Right hindlimb (tissue), 1 donor: ENCODE measurements around the gene USP35.

Experiments used
- DNase-seq: peaks from one replicate; pipeline ENCODE4 v3.0.0-alpha.2; 2018

The USP35 gene

GRCh38 chr11:78196661-78197091 lies 8.0 kb downstream of the USP35 start:
- no peak for DNase-seq

DNA sequence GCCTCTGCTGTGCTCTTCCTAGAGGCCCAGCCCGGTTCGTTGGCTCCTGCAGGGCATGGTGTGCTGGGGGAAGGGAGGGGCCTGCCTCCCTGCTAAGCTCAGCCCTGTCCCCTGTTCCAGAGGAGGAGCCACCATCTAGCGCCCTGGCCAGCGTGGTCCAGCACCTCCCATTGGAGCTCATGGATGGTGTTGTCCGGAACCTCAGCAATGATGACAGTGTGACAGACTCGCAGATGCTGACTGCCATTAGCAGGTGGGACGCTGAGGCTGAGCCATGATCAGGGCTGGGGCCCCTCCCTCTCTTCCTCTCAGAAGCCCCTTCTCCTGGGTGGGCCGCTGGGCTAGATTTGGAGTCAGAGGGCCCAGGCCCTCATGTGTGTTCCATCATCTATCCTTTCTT lies 9.1 kb downstream of the USP35 start:
- no peak for DNase-seq

GRCh38 chr11:78199015-78199652 lies 10.4 kb downstream of the USP35 start:
- DNase-seq, result no peak

- no peak for DNase-seq
Observed at GRCh38 chr11:78199653-78200015, 10.9 kb downstream of the USP35 start.

- DNase-seq, result no peak
Observed at GRCh38 chr11:78200061-78200460, 11.3 kb downstream of the USP35 start.

DNA sequence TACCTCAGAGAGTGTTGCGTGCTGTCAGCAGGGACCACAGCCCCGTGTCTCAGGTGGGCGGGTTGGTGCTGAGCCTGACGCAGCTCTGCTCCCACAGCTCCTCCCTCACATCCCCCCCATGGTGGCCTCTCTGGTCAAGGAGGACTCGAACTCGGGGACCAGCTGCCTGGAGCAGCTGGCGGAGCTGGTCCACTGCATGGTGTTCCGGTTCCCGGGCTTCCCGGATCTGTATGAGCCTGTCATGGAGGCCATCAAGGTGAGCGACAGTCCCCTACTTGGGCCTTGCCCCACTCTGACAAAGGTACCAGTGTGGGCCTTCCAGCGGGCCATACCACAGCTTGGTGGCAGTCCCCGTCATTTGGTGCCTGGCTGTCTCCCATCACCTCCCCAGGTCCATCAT lies 11.8 kb downstream of the USP35 start:
- no peak for DNase-seq

- no peak for DNase-seq
Observed at GRCh38 chr11:78201096-78201818, 12.5 kb downstream of the USP35 start.

DNA sequence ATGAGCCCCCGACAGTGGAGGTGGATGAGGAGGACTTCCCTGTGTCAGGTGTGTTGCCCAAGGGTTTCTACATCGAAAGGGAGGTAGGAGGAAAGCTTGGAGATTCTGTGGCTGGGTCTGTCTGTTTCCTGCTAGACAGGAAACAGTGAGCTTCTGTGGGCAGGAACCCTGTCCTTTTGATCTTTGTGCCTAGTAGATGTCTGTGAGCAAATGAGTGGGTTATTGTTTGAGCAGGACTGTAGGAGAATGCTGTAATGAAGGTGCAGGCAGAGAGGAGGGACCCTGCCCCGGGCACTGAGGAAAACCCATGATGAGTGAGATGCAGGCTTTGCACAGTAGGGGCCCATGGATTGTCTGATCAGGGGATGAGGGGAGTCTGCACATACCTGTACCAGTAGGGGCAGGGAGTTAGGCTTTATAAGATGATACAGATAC lies 14.0 kb downstream of the USP35 start:
- DNase-seq, result no peak

DNA sequence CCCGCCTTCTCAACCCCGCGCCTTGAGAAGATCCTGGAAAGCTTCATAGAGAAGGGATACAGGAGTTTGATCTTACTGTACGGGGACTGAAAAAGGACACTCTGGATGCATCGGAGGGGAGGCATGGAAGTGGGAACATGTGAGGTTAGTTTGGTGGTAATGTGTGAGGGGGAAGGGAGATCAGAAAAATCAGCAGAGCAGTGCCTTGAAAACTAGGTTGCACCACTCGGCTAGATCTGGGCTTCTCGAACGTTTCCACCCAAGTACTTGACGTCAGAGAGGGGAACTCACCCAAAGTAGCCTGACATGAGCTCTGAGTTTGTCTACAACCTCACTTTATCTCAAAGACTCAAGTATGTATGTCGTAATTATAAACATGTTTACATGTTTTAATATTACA lies 14.5 kb downstream of the USP35 start:
- DNase-seq, result no peak

DNA sequence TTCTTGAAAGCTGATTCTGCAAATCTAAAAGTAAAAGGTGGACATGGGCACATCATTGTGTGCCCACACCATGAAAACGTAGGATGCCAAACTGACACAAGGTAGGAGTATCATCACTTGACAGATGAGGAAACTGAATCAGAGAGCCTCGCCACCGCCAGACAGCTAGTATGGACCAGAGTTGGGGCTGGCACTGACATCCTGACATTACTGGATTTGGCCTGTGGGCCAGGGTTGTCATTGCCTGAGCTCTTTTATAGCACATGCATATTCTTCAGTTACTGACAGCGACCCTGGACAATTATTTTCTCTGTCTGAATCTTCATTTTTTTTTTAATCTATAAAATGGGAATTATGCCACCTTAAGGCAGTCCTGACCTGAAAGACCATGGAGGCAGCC lies 16.5 kb downstream of the USP35 start:
- no peak for DNase-seq

- DNase-seq, result no peak
Observed at GRCh38 chr11:78205691-78206090, 17.0 kb downstream of the USP35 start.

DNA sequence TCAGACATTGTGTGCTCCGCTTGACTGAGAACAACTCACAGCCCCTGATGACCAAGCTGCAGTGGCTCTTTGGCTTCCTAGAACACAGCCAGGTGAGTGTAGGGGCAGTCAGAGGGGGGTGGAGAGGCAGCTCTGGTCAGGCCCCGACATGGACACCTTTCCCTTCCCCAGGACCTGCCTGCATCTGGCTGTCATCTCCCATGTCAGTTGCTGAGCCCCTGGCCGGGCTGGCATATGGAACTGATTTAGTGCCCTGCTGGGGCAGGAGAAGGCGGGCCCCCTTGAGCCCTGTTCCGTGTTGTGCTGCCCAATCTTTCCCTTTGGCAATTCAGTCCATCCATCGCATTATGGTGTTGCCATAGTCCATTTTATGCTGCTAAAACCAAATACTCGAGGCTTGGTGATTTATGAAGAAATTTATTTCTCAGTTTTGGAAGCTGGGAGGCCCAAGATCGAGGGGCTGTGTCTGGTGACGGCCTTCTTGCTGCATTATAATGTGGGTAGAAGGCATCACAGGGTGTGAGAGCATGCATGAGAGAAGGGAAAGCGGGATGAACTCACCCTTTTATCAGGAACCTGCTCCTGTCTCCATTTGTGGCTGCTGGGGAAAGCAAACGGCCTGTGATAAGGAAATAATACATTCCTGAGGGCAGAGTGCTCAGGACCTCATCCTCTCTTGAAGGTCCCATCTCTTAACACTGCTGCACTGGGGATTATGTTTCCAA lies 19.0 kb downstream of the USP35 start:
- DNase-seq, result no peak

- DNase-seq, result no peak
Observed at GRCh38 chr11:78208257-78209165, 19.8 kb downstream of the USP35 start.

DNA sequence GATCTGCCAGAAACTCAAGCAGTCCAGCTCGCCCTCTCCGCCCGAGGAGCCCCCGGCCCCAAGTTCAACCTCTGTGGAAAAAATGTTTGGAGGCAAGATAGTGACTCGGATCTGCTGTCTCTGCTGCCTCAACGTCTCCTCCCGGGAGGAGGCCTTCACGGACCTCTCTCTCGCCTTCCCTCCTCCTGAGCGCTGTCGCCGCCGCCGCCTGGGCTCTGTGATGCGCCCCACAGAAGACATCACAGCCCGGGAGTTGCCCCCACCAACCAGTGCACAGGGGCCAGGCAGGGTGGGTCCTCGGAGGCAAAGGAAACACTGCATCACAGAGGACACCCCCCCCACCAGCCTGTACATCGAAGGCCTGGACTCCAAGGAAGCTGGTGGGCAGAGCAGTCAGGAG lies 20.8 kb downstream of the USP35 start:
- DNase-seq, result no peak

DNA sequence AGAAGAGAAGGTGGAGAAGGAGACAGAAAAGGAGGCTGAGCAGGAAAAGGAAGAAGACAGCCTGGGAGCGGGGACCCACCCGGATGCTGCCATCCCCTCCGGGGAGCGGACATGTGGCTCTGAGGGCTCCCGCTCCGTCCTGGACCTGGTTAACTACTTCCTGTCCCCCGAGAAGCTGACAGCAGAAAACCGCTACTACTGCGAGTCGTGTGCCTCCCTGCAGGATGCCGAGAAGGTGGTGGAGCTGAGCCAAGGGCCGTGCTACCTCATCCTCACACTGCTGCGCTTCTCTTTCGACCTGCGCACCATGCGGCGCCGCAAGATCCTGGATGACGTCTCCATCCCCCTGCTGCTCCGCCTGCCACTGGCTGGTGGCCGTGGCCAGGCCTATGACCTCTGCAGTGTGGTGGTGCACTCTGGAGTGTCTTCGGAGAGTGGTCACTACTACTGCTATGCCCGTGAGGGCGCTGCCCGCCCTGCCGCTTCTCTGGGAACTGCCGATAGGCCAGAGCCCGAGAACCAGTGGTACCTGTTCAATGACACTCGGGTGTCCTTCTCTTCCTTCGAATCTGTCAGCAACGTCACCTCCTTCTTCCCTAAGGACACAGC lies 21.4 kb downstream of the USP35 start:
- DNase-seq, result no peak

DNA sequence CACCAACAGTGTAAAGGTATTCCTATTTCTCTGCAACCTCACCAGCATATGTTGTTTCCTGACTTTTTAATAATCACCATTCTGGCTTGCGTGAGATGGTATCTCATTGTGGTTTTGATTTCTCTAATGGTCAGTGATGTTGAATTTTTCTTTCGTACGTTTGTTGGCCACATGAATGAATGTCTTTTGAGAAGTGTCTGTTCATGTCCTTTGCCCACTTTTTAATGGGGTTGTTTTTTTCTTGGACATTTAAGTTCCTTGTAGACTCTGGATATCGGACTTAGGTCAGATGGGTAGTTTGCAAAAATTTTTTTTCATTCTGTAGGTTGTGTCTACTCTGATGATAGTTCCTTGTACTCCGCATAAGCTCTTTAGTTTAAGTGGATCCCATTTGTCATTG lies 22.8 kb downstream of the USP35 start:
- no peak for DNase-seq

- DNase-seq, result no peak
Observed at GRCh38 chr11:78212586-78213371, 24.1 kb downstream of the USP35 start.

GRCh38 chr11:78213526-78214330 lies 25.0 kb downstream of the USP35 start:
- DNase-seq, result no peak

DNA sequence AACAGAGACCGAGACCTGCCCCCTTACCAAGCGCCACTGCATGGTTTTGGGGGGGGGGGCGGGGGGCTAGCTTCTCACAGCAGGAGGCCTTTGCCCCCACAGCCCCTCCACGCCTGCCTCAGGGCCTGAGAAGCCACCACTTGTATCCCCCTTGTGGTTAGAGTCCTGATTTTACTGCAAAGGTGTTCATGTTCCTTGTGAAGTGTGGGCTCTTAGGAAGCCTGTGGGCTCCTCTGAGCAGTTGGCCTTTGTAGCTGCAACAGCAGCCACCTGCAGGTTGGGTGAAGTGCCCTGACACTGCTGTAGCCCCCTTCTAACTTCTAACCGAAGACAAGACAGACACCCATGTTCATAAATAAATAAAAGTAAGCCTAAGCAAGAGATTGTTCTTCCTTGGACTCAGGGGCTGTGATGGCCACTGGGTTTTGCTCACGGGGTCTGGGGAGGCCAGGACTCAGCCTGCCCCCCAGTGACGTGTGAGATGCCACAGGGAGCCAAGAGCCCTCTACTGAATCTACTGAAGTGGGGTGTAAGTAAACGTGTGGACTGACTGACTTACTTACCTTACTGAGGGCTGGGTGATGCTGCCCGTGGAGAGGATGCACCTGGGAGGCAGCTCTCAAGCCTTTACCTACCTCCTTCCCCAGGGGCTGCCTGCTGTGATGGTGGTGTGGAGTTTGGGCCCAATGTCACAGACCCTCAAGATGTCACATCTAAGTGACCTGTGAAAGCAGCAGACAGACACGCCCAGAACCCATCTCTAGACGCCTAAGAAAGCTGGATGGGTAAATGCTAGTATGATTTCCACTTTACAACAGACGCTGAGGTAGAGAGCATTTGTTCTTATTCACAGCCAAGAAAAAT lies 25.8 kb downstream of the USP35 start:
- DNase-seq, result no peak

GRCh38 chr11:78216021-78216420 lies 27.3 kb downstream of the USP35 start:
- no peak for DNase-seq
